HG03135 (cell line): Measurements from ENCODE around the gene LIPC.

ENCODE experiments used
- ATAC-seq: cut with Tn5 transposase; IDR thresholded peaks from one replicate; pipeline ENCODE4 v1.9.1; 2021; ENCODE audit warnings: mild to moderate bottlenecking, moderate library complexity; ENCODE audit not compliant: unreplicated experiment

LIPC gene

DNA sequence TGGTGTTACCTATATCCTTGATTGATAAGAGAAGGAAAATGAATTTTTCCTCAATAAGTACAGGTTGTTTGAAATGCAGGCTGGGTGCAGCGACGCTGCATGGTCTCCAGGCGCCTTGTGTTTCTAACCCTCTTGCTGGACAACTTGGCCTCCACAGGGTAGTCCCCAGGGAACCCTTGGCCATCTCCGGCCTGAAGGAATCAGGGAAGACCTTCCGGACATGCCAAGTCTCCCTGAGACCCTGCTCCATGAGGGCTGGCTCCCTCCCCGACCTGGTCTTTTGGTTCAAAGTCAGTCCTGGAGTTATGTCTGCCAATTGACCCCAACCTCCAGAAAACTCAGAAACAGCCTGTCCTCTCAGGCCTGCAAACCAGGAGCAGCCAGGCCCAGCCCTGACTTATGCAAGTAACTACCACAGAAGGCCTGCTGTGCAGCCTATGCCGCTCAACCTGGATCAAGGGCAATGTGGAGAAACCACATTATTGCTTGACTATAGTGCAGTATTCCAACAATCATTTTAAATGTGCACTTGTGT is 98.3 kb downstream of the LIPC start:
- no peak for ATAC-seq

DNA sequence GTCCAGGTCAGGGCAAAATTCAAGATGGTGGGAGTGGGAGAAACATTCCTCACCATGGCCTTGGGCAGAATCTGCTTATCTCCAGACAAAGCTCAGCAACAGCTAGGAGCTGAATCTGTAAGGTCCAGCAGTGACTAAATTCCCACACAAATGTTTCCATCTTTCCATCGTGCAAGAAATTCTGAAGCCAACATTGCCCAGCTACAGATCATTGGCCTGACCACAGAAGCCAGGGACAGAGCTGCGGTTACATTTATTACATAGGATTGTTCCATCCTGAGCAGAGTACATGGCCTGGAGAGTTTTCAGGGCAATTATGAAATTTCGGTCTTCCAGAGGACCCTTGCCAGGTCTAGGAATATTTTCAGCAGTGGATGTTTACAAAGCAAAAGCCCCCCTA is 100.3 kb downstream of the LIPC start:
- no peak for ATAC-seq

DNA sequence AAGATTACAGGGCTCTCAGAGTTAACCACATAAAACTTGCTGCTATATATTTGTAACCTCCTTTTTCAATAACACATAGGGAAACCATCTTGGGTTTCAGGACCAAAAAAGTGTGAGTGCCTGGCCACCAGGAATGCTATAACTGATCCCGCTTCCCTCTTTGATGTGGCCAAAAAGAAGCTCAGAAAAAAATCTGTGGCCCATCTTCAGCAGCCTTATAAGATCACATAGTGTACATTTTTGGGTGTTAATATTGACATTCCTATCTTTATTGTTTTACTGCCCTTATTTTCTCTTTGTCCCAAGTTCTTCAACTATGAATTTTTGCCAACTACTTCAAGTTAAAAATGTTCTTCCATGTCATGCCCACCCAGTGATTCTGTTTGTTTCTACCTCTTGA is 102.8 kb downstream of the LIPC start:
- no peak for ATAC-seq

DNA sequence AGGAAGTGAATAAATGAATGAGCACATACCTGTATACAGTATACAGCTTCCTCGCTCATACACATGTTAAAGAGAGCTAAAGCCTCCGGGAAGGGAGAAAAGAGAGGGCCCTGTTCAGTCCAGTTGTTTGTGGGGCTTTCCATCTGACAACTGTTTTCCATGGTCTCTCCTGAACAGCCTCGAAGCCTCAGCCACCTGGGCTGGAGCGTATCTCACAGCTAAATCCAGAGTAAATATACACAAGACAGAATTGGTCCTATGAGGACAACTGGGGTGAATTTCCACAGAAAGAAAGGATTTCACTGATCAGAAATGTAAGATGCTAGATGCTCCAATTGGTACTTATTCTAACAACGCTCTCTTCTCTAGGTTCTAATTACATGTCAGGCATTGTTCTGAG is 103.5 kb downstream of the LIPC start:
- no peak for ATAC-seq

DNA sequence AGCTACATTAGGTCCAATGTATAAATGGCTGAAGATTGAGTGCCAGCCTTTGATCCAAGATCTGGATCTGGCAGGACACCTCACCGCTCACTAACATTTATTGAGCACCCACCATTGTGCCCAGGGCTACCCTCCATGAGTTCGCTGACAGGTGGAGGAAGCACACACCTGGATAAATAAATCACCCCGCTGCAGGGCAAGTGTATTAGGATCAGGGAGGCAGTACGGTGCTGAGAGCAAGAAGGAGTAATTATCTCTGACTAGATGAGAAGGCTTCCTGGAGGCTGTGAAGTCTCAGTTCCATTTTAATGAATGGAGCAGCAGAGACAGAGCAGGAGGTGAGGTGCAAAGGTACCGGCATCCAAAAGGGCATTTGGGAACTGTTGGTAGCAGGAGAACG is 104.1 kb downstream of the LIPC start:
- ATAC-seq = no peak

DNA sequence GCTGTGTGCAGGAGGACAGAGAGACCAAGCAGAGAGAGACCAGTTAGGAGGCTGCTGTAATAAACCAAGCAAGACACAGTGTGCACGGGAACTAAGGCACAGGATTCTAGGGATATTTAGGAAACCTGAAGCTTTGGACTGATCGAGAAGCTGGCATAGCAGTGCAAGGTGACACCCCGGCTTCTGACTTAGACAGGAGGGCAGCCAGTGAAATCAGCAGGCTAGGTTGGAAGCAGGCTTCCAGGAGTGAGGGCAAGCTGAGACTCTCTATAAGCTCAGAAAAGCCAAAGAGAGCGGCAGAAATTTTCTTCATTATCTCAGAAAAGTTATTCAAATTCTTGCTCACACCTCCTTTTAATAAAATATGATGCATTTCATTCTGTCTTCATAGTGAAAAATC is 104.6 kb downstream of the LIPC start:
- no peak for ATAC-seq

DNA sequence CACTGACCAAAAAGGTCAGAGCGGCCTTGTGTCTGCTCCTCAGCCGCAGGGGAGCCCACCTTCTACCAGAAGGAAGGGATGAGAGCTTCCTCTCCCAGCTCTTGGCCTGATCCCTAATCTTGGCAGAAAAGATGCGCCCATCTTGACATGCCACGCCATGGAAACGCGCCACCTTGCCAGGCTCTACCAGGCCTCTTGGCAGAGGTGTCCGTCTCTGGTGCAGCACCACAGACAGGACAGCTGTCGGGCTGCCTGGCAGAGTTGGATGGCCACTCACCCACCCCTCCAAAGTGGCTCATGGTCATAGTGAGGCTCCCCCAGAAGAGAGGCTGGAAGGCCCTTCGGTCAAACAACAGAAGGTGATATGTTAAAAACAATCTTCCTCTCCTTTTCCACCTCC is 105.2 kb downstream of the LIPC start:
- ATAC-seq = no peak

DNA sequence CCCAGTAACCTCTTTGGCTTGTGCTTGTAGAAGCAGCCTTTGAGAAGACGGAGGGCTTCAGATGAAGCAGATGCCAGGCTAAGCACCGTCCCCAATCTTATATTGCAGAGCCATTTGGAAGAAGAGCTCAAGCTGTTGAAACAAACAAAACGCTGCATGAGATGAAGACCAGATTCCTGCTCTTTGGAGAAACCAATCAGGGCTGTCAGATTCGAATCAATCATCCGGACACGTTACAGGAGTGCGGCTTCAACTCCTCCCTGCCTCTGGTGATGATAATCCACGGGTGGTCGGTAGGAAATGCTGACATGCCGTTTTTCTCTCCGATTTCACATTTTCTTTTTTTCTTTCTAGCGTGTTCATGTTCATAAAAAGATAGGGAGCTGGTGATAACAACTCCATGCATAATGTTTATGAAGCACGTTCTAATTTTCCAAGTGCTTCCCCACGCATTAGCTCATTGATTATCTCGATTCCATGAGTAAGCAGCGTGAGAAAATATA is 106.5 kb downstream of the LIPC start:
- no peak for ATAC-seq

DNA sequence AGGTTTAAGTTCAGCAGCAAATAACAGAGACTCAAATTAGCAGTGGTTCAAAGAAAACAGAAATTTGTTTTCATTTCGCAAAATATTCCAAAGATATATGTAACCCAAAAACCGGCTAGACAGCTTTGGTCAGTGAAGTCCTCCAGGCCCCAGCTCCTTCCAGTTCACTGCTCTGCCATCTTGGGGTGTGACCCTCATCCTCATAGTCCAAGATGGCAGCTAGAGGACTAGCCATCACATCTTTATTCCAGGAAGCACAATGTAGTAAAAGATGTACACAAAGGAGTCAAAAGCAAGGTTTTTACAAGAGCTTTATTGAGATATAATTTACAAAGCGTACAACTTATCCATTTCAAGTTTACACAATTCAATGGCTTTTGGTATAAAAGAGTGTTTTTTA is 107.1 kb downstream of the LIPC start:
- no peak for ATAC-seq

DNA sequence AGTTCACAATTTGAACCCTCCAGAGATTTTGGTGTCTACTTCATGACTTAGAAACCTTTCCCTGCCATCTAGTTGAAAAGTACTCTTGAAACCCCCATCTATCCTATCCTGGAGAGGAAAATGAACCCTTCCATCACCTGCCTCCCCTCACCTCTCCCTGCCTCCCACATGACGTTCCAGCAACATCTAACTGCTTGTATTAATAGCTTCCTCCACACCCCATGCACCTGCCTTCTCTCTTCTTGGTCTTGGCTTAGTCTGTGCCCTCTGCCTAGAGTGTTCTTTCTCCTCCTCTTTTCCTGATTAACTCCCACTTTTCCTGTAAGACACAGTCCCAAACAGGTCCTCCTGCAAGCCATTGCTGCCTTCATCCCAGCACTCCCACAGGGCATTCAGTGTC is 107.8 kb downstream of the LIPC start:
- no peak for ATAC-seq

DNA sequence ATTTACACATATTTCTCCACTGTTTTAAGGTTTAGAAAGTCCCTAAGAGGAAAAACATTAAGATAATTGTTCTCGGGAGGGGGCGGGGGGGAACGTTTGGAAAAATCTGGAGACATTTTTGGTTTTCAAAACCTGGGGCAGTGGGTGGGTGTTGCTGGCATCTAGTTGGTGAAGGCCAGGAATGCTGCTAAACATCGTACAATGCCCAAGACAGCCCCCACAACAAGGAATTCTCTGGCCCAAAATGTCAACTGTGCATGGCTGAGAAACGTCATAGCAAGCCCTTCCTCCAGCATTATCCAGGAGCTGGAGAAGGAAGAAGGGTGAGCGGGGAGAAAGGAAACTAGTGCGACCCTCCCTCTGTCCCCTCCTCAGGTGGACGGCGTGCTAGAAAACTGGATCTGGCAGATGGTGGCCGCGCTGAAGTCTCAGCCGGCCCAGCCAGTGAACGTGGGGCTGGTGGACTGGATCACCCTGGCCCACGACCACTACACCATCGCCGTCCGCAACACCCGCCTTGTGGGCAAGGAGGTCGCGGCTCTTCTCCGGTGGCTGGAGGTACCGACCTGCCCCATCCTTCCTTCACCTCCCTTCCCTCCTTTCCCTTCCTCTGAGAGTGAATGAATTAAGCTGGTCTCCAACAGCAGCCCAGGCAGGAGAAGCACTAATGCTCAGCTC is 109.8 kb downstream of the LIPC start:
- no peak for ATAC-seq

DNA sequence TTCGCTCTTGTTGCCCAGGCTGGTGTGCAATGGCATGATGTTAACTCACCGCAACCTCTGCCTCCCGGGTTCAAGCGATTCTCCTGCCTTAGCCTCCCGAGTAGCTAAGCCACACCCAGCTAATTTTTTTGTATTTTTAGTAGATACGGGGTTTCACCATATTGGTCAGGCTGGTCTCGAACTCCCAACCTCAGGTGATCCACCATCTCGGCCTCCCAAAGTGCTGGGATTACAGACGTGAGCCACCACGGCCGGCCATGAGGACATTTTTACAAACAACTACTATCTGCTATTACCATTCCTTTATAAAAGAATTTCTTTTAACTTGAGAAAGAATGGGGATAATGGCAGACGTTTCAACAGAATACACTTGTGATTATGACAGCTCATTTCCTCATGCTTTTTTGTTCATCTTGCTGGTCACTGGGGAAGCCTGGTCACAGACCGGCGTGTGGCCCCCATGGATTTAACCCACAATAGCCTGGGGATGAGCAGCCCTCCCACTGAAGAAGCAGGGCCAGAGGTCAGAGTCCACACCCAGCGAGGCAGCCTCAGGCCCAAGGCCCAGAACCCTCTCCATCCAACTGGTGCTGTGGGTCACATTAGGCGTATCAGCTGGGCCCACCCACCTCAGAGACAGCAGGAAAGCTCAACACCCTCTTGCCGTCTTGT is 112.0 kb downstream of the LIPC start:
- no peak for ATAC-seq

DNA sequence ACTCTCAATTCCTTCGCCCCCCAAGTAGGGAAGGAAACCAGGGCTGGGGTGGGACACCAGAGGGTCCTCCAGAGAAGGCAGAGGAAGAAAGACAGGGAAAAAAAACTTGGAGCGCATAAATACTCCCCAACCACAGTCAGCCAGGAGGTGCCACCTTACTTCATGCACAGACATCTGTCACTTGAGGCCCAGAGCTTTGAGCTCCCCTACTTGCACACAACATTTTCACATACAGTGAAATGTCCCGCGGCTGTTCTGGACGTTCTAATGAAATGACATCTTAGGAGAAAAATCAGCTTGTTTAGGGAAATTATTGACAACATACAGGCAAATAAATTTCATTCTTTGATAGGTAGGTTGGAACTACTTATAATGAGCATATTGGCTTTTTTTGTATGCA is 113.0 kb downstream of the LIPC start:
- no peak for ATAC-seq

DNA sequence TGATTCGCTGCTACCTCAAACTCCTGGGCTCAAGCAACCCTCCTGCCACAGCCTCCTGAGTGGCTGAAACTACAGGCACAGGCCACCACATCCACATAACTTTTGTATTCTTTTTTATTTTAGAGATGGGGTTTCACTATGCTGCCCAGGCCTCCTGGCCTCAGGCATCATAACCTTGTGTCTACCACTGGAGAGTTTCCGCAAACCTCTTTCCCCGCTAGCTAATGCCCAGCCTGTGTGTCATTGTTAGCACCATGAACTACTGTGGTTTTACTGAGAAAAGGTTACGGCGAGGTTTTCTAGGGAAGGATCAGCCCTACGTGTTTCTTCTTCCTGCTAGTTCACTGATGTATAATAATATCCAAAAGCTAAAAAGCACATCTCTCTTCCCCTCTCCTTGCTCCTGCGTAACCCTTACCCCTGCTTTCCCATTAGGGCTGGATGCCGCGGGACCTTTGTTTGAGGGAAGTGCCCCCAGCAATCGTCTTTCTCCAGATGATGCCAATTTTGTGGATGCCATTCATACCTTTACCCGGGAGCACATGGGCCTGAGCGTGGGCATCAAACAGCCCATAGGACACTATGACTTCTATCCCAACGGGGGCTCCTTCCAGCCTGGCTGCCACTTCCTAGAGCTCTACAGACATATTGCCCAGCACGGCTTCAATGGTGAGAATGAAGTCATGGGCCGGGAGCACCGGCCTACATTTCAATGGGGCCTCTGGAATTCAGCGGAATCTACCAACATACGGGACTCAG is 113.7 kb downstream of the LIPC start:
- no peak for ATAC-seq

DNA sequence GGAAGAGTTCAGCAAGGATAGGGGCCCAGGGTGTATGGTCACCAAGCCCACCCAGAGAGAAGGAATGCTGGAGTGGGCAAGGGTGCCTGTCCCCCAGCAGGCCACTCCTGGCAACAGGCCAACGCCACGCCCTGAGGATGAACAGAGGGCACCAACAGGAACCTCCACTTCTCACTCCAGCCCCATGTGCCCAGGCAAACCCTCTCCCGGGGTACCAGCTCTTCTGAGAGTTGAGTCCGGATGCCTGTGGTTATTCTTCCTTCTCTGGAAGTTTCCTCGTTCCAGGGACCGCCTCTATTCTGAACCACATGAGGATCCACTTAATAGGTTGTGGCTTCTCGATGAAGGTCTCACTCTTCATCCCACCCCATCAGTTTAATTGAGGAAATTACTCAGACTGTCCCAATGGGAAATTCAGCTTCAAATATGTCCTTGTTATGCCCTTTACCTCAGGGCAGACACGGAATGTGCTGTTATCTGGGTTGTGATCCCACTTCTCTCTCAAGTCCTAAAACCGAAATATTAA is 114.3 kb downstream of the LIPC start:
- no peak for ATAC-seq

DNA sequence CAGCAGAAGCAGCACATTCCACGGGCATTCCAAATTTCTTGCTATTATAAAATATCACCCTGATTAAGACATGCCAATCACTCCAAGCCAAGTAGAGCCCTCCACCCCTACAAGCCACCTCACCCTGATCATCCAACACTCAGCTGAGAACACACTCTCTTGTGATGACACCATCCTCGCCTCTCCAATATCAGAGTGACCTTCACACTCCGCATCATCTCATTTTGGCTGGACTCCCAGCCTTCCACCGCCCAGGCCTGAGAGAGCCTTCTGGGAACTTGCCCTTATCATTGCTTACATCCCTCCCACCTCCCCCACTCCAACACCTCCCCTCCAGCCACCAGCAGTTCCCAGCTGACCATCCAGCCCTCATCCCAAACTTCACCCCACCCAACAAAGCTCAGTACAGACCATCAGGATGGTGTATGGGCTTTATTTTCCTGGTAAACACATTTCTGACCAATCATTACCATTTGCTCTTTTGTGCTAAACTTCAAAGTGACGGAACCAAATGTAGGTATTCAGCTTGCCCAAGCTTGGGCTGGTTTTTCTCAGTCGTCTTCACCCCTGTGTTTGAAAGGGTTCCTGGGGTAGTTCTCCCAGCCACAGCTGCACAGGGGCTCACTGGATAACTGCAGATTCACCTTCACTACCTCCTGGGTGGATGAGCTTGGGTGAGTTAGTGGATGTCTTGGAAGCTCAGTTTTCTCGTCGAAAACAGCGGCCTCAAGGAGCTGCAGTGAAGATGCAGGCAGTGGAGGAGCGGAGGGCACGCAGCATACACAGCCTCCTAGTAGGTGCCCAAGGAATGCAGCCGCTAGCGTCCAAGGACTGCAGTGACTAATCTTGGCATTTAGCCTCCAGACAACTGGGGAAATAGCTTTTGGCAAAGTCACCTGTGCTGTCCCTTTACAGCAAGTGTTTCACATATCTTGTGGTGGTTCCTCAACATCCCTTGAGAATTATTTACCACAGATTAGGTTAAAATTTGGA is 115.1 kb downstream of the LIPC start:
- no peak for ATAC-seq

DNA sequence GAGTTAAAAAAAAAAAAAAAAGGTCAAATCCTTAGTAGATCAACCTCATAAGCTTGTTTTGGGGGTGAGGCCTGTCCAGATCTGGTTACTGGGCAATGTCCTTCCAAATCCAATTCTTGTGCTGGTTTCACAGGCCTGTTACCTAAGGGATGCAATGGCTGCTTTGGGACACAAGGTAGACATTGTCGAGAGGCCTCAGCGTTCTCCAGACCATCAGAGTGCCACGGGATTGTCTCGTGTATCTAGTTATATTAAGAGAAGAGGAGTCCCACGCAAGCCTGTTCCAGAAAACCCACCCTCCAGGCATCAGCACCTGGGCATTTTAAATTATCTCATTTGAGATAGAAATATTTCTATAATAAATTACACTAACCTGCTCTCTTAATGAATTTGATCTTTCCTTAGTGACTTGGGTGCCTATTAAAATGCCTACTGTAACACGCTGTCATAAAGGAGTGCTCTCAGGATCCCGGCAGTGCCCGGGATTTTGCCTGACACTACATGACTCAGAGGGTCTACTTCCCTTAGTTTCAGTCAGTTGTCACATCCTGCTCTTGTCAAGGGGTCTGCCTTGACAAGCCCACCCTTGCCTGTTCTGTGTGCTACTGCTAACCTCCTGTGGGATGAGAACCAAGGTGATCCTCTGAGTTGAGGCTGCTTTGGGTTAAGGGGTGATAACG is 116.0 kb downstream of the LIPC start:
- ATAC-seq = no peak

DNA sequence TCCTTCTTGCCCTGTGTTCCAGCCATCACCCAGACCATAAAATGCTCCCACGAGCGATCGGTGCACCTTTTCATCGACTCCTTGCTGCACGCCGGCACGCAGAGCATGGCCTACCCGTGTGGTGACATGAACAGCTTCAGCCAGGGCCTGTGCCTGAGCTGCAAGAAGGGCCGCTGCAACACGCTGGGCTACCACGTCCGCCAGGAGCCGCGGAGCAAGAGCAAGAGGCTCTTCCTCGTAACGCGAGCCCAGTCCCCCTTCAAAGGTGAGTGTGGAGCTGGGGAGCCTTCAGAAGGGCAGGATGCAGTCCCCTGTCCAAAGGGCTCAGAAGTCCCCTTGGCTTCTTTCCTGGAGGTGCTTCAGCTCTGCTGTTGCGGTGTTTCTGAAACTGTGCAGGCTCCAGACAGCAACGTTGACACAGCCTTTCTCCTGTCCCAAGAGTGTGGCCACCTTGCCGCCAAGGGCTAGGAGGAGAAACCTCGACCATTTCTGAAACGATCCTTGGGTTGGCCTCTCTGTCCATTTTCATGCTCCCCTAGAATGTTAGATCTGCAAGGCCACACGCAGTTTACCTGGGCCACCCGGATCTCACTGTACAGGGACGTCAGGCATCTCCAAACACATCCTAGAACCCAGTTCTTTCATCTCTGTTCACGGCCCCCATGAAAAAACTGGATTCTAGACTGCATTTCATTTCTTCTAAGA is 116.7 kb downstream of the LIPC start:
- no peak for ATAC-seq
